ENCODE data around the gene SLC25A36.

Gene SLC25A36

GRCh38 chr3:140953028-140953960, 11.7 kb downstream of the SLC25A36 start:
- H3K4me3 ChIP-seq (ENCODE audit: low read depth, low read length, poor library complexity, severe bottlenecking): no peak overlapping the region
- H3K9me2 ChIP-seq (ENCODE audit: low read depth, low read length): no peaks in the 10 kb centered on the region
- no peaks in the 10 kb centered on the region for H3K9me3 ChIP-seq (ENCODE audit: low read length)
- peaks cover 20% of the 10 kb centered on the region; the same call in 1 of the 2 replicates for H3K36me3 ChIP-seq (ENCODE audit: insufficient read depth, low read length)
- H4K20me1 ChIP-seq (ENCODE audit: insufficient read depth, low read length): peaks cover 7% of the 10 kb centered on the region
- no peak for TF ChIP-seq CTCF (IDR thresholded peaks at IDR 0.05; ENCODE audit: low read length)
- H3K79me2 ChIP-seq (ENCODE audit: insufficient read depth, low read length): peaks cover 91% of the 10 kb centered on the region
- H3K4me1 ChIP-seq (ENCODE audit: insufficient read depth, low read length, severe bottlenecking): no peaks in the 10 kb centered on the region
- H3K4me2 ChIP-seq (ENCODE audit: low read length): no peak overlapping the region
- no peak overlapping the region for H2AFZ ChIP-seq (ENCODE audit: low read length)
- no peaks in the 10 kb centered on the region for H3F3A ChIP-seq (ENCODE audit: insufficient read depth, low read length)
- H3K27me3 ChIP-seq (ENCODE audit: insufficient read depth, low read length): no peaks in the 10 kb centered on the region
- H3K27ac ChIP-seq (ENCODE audit: low read depth, low read length, poor library complexity, severe bottlenecking): no peak overlapping the region
- no peak overlapping the region for H3K9ac ChIP-seq (ENCODE audit: low read length)

DNA sequence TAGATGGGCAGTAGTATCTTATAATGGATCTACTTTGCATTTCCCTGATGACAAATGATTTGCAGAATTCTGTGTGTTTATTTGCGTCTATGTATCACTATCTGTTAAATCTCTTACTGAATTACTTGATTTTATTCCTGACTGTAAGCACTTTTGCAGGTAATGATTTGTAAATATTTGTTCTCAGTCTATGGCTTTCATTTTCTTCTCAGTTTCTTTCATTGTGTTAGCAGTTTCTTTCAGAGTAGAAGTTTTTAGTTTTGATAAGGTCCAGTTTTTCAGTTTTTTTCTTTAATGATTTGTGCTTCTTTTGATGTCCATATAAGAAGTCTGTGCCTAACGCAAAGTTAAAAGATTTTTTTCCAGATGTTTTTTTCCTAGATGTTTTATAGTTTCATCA, 12.9 kb downstream of the SLC25A36 start:
- peaks cover 82% of the 10 kb centered on the region for H3K79me2 ChIP-seq (ENCODE audit: insufficient read depth, low read length)
- no peaks in the 10 kb centered on the region for H3K9me3 ChIP-seq (ENCODE audit: low read length)
- H3K9ac ChIP-seq (ENCODE audit: low read length): no peak overlapping the region
- no peaks in the 10 kb centered on the region for H3K4me1 ChIP-seq (ENCODE audit: insufficient read depth, low read length, severe bottlenecking)
- H3F3A ChIP-seq (ENCODE audit: insufficient read depth, low read length): no peaks in the 10 kb centered on the region
- no peak overlapping the region for H3K27ac ChIP-seq (ENCODE audit: low read depth, low read length, poor library complexity, severe bottlenecking)
- no peak overlapping the region for H3K4me3 ChIP-seq (ENCODE audit: low read depth, low read length, poor library complexity, severe bottlenecking)
- H4K20me1 ChIP-seq (ENCODE audit: insufficient read depth, low read length): peaks cover 6% of the 10 kb centered on the region
- peaks cover 33% of the 10 kb centered on the region for H3K36me3 ChIP-seq (ENCODE audit: insufficient read depth, low read length)
- no peak for TF ChIP-seq CTCF (IDR thresholded peaks at IDR 0.05; ENCODE audit: low read length)
- TF ChIP-seq EZH2 (IDR thresholded peaks at IDR 0.05; ENCODE audit: borderline replicate concordance, low read length): no peak
- no peak overlapping the region for H3K4me2 ChIP-seq (ENCODE audit: low read length)
- H3K27me3 ChIP-seq (ENCODE audit: insufficient read depth, low read length): no peaks in the 10 kb centered on the region
- H2AFZ ChIP-seq (ENCODE audit: low read length): no peak overlapping the region
- H3K9me2 ChIP-seq (ENCODE audit: low read depth, low read length): no peaks in the 10 kb centered on the region

DNA sequence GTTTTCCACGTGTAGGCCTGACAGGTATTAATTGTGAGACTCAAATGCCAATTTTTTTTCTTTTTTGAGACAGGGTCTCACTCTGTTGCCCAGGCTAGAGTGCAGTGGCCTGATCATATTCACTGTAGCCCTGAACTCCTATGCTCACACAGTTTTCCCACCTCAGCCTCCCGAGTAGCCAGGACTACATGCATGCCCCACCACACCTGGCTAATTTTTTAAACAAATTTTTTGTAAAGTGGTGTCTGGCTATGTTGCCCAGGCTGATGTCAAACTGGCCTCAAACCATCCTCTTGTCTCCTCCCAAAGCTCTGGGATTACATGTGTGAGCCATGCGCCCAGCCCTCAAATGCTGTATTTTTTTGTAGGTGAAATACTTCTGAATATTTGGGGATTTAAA, 14.0 kb downstream of the SLC25A36 start:
- H3K36me3 ChIP-seq (ENCODE audit: insufficient read depth, low read length): peaks cover 41% of the 10 kb centered on the region
- peaks cover 4% of the 10 kb centered on the region; the same call in 1 of the 2 replicates for H4K20me1 ChIP-seq (ENCODE audit: insufficient read depth, low read length)
- H3K79me2 ChIP-seq (ENCODE audit: insufficient read depth, low read length): peaks cover 72% of the 10 kb centered on the region
- no peak overlapping the region for H3K9ac ChIP-seq (ENCODE audit: low read length)
- H3K27me3 ChIP-seq (ENCODE audit: insufficient read depth, low read length): no peaks in the 10 kb centered on the region
- no peak overlapping the region for H2AFZ ChIP-seq (ENCODE audit: low read length)
- H3K4me1 ChIP-seq (ENCODE audit: insufficient read depth, low read length, severe bottlenecking): no peaks in the 10 kb centered on the region
- H3K4me2 ChIP-seq (ENCODE audit: low read length): no peak overlapping the region
- TF ChIP-seq CTCF (IDR thresholded peaks at IDR 0.05; ENCODE audit: low read length) (no peak), EZH2 (IDR thresholded peaks at IDR 0.05; ENCODE audit: borderline replicate concordance, low read length) (no peak)
- no peaks in the 10 kb centered on the region for H3K9me3 ChIP-seq (ENCODE audit: low read length)
- H3K9me2 ChIP-seq (ENCODE audit: low read depth, low read length): no peaks in the 10 kb centered on the region
- H3K4me3 ChIP-seq (ENCODE audit: low read depth, low read length, poor library complexity, severe bottlenecking): no peak overlapping the region
- H3F3A ChIP-seq (ENCODE audit: insufficient read depth, low read length): no peaks in the 10 kb centered on the region
- no peak overlapping the region for H3K27ac ChIP-seq (ENCODE audit: low read depth, low read length, poor library complexity, severe bottlenecking)

All from OCI-LY1 (cell line).